Stimulated activated CD4-positive, alpha-beta T cell treated with anti-CD3 and anti-CD28 coated beads, Interleukin-12 subunit alpha, Interleukin-12 subunit beta, amount 100 ng/mL, for 24 hours (primary cell): Measurements from ENCODE around the gene NVL.
A peak's percentile ranks its signal among the peaks of the same experiment; 100 is the strongest.

Source experiments
- DNase-seq, 2 experiments: peaks; one replicate each; pipeline ENCODE4 v3.0.0-alpha.2; 2020; ENCODE audit warnings: low read depth in 2 of 2

NVL gene

GRCh38 chr1:224196813-224197600 lies 133.0 kb downstream of the NVL start:
- DNase-seq = no peak

- no peak for DNase-seq
Measured at GRCh38 chr1:224193319-224193966, 136.5 kb downstream of the NVL start.

- no peak for DNase-seq
Measured at GRCh38 chr1:224192082-224192788, 137.7 kb downstream of the NVL start.

- no peak for DNase-seq
Measured at GRCh38 chr1:224189561-224189960, 140.4 kb downstream of the NVL start.

- DNase-seq = no peak
Measured at GRCh38 chr1:224188286-224188685, 141.7 kb downstream of the NVL start.

- no peak for DNase-seq
Measured at GRCh38 chr1:224185208-224185607, 144.8 kb downstream of the NVL start.

GRCh38 chr1:224183591-224184312 lies 146.2 kb downstream of the NVL start:
- DNase-seq = peak; percentile 35 to 61

GRCh38 chr1:224182866-224183590 lies 146.9 kb downstream of the NVL start, which contains the start of gene DEGS1:
TSS of gene DEGS1 (plus strand) at chr1:224183240. CDS start at chr1:224183337, 97 bp downstream.
- peak; percentile 62 to 67 for DNase-seq

- DNase-seq = peak in 1 of 2 experiments; percentile 26
Measured at GRCh38 chr1:224182057-224182865, 147.7 kb downstream of the NVL start.

- DNase-seq = no peak
Measured at GRCh38 chr1:224181453-224181810, 148.5 kb downstream of the NVL start.

- no peak for DNase-seq
Measured at GRCh38 chr1:224180783-224181452, 149.1 kb downstream of the NVL start.

GRCh38 chr1:224178894-224179293 lies 151.1 kb downstream of the NVL start:
- no peak for DNase-seq

GRCh38 chr1:224177356-224177999 lies 152.5 kb downstream of the NVL start:
- DNase-seq = no peak
